Measurements from ENCODE around the gene COMMD6. TPM values are rescaled to one million over a fixed set of nuclear protein-coding genes. Genes with fewer than 3 reads are reported as not detected.

Gene COMMD6
- total and polyA plus RNA-seq, 2 of the 13 experiments (the other 11 are each of a cell fraction or from before 2014, with no cell fraction given): 97.0 to 164 TPM

DNA sequence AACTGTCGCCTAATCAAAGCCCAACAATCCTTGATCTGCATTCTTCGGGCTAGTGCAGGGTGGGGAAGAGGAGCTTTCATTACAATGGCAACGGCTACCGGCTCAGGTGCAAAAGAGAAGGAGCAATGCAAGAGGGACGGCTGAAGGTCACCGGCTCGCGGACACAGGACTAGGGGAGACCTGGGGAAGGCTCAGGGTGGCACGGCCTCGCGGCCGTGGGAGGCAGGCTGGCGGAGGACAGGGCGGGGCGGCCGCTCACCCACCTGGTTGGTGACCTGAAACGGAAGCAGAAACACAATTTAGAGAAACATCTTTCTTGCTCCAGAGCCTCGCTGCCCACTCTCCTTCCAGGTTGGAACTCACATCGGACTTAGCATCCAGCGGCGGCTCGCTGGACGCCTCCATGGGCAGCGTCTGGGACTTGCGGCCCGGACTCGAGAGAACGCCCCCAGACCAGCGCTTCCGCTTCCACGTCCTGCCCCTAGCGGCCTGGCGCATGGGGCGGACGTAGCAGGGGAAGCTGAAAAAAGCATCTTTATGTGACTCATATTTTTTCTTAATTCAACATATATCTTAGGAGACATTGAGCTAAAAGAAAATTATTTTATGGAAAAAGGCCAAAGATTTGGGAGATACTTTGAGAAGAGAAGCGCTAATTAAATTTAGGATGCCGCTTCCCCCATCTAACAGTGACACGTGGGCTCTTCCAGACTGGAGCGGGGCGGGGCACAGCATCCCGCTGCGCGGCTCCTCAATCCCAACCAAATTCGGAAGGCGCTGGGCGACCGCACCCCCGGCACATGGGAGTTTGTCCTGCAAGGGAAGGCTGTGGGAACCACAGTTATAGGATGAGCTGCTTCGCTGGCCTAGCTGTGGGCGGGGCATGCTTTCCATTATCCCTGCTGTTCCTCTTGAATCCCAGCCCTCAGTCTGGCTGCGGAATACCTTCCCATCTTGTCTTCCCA, at the start of gene COMMD6 (continued):
- TF ChIP-seq ZNF232 (CRISPR knock-in tag; IDR thresholded peaks at IDR 0.05; ENCODE audit: borderline replicate concordance) (peak; percentile 27; the same call in 1 of the 2 replicates), NR2F2 (IDR thresholded peaks at IDR 0.05; ENCODE audit: borderline replicate concordance, low read depth) (no peak; the same call in 1 of the 2 replicates), SMC3 (IDR thresholded peaks at IDR 0.05; ENCODE audit: low read length) (no peak), MAFF (IDR thresholded peaks at IDR 0.05; ENCODE audit: low read depth, low read length) (no peak), CBFB (CRISPR knock-in tag; IDR thresholded peaks at IDR 0.05) (no peak; the same call in 1 of the 2 replicates), ZNF17 (CRISPR knock-in tag; IDR thresholded peaks at IDR 0.05) (no peak), ZNF674 (CRISPR knock-in tag; IDR thresholded peaks at IDR 0.05; ENCODE audit: low read depth) (no peak), JUNB (CRISPR knock-in tag; IDR thresholded peaks at IDR 0.05; ENCODE audit: borderline replicate concordance) (no peak), NR3C1 (CRISPR knock-in tag; IDR thresholded peaks at IDR 0.05) (no peak), ZC3H4 (CRISPR knock-in tag; IDR thresholded peaks at IDR 0.05; ENCODE audit: borderline replicate concordance) (no peak), PCBP2 (optimal IDR thresholded peaks at IDR 0.05; ENCODE audit: low read depth, low read length, poor library complexity, severe bottlenecking) (no peak), PRDM10 (CRISPR knock-in tag; IDR thresholded peaks at IDR 0.05; ENCODE audit: low read depth) (peak; percentile 100), RBM22 (optimal IDR thresholded peaks at IDR 0.05; ENCODE audit: low read length) (no peak), ZNF414 (CRISPR knock-in tag; IDR thresholded peaks at IDR 0.05) (peak; percentile 63; the same call in 1 of the 2 replicates), RARG (CRISPR knock-in tag; IDR thresholded peaks at IDR 0.05; ENCODE audit: low read depth) (no peak), ZNF883 (CRISPR knock-in tag; IDR thresholded peaks at IDR 0.05; ENCODE audit: not compliant biosample characterization) (peak; percentile 67), EEA1 (CRISPR knock-in tag; IDR thresholded peaks at IDR 0.05; ENCODE audit: borderline replicate concordance) (no peak), SP140L (CRISPR knock-in tag; IDR thresholded peaks at IDR 0.05; ENCODE audit: borderline replicate concordance) (no peak), NCOA1 (CRISPR knock-in tag; IDR thresholded peaks at IDR 0.05) (no peak), ZBTB10 (CRISPR knock-in tag; IDR thresholded peaks at IDR 0.05; ENCODE audit: borderline replicate concordance) (no peak)
- TF ChIP-seq, protein P1, sequence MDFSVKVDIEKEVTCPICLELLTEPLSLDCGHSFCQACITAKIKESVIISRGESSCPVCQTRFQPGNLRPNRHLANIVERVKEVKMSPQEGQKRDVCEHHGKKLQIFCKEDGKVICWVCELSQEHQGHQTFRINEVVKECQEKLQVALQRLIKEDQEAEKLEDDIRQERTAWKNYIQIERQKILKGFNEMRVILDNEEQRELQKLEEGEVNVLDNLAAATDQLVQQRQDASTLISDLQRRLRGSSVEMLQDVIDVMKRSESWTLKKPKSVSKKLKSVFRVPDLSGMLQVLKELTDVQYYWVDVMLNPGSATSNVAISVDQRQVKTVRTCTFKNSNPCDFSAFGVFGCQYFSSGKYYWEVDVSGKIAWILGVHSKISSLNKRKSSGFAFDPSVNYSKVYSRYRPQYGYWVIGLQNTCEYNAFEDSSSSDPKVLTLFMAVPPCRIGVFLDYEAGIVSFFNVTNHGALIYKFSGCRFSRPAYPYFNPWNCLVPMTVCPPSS (IDR thresholded peaks at IDR 0.05): no peak

Data from HepG2 (cell line).